H1 (cell line): ENCODE data around the gene MYO16. TPM values are rescaled to one million over a fixed set of nuclear protein-coding genes. Genes with fewer than 3 reads are reported as not detected.
A peak's percentile ranks its signal among the peaks of the same experiment; 100 is the strongest.

Experiments used
- CTCF ChIA-PET: fragments of 300-600 bp; sonication (Branson Sonifier 250); formaldehyde crosslinking; loops from one replicate; lab custom pipeline; 2021; ENCODE audit not compliant: partially characterized antibody; lab: Charles Lee
- POLR2A ChIA-PET: fragments of 300-600 bp; sonication (Branson Sonifier 250); formaldehyde crosslinking; loops from one replicate; lab custom pipeline; 2021; ENCODE audit warnings: inconsistent platforms; ENCODE audit not compliant: partially characterized antibody; lab: Charles Lee
- DNase-seq, 2 experiments: peaks; one replicate each; pipeline versions ENCODE4 v3.0.0 to v3.0.0-alpha.2; 2010 to 2022; ENCODE audit warnings: low spot score in 2 of 2, low read depth in 1 of 2, mixed read lengths in 1 of 2
- FAIRE-seq: peaks from 2 replicates; lab custom pipeline; 2011; peaks lifted over from hg19 to GRCh38; lab: Jason Lieb, UNC
- H2AFZ ChIP-seq: 2 replicates; pipeline ENCODE4 v1.8.1; 2012; ENCODE audit warnings: low read length, inconsistent platforms
- H2AK5ac ChIP-seq: 2 replicates; pipeline ENCODE4 v1.6.1; 2013; ENCODE audit warnings: low read depth, low read length
- H2BK120ac ChIP-seq: replicated peaks from 2 replicates; pipeline ENCODE3; 2013; ENCODE audit warnings: low read depth, low read length, inconsistent platforms
- H2BK12ac ChIP-seq: 2 replicates; pipeline ENCODE4 v1.6.1; 2013; ENCODE audit warnings: low read depth, low read length
- H2BK15ac ChIP-seq: 2 replicates; pipeline ENCODE4 v1.6.1; 2013; ENCODE audit warnings: low read length
- H2BK20ac ChIP-seq: 2 replicates; pipeline ENCODE4 v1.6.1; 2013; ENCODE audit warnings: low read length
- H2BK5ac ChIP-seq: 2 replicates; pipeline ENCODE4 v1.6.1; 2013; ENCODE audit warnings: low read depth, low read length
- H3K14ac ChIP-seq: 2 replicates; pipeline ENCODE4 v1.6.1; 2013; ENCODE audit warnings: inconsistent platforms; ENCODE audit not compliant: insufficient read length
- H3K18ac ChIP-seq: 2 replicates; pipeline ENCODE4 v1.6.1; 2013; ENCODE audit warnings: low read length; ENCODE audit errors: extremely low read depth
- H3K23ac ChIP-seq: 2 replicates; pipeline ENCODE4 v1.6.1; 2013; ENCODE audit warnings: inconsistent platforms; ENCODE audit not compliant: insufficient read length
- H3K23me2 ChIP-seq: 2 replicates; pipeline ENCODE4 v1.6.1; 2013; ENCODE audit warnings: low read depth, low read length
- H3K27ac ChIP-seq: 2 replicates; pipeline ENCODE4 v1.6.1; 2011; ENCODE audit warnings: low read depth, low read length, inconsistent platforms
- H3K27me3 ChIP-seq, 4 experiments: replicated peaks in 1 of 4; 1 replicate in 1 of 4; 2 replicates in 3 of 4; pipeline versions ENCODE4 v1.6.1 to v1.8.1; 2011 to 2013; ENCODE audit warnings: low read length in 3 of 4, mild to moderate bottlenecking in 3 of 4, inconsistent platforms in 2 of 4, mixed read lengths in 2 of 4, moderate library complexity in 1 of 4; ENCODE audit not compliant: control insufficient read depth in 3 of 4, insufficient read depth in 3 of 4; ENCODE audit errors: extremely low read depth in 1 of 4
- H3K36me3 ChIP-seq, 4 experiments: 2 replicates each; pipeline versions ENCODE4 v1.6.1 to v1.8.1; 2011 to 2013; ENCODE audit warnings: mild to moderate bottlenecking in 4 of 4, low read length in 3 of 4, moderate library complexity in 2 of 4, control low read depth in 1 of 4, inconsistent platforms in 1 of 4; ENCODE audit not compliant: insufficient read depth in 4 of 4, control insufficient read depth in 2 of 4
- H3K4ac ChIP-seq: replicated peaks from 2 replicates; pipeline ENCODE3; 2013; ENCODE audit warnings: low read length, low read depth, mixed read lengths, inconsistent platforms; ENCODE audit not compliant: insufficient read length
- H3K4me1 ChIP-seq, 4 experiments: replicated peaks in 1 of 4; 1 replicate in 1 of 4; 2 replicates in 3 of 4; pipeline versions ENCODE4 v1.6.1 to v1.8.1; 2011 to 2013; ENCODE audit warnings: low read length in 3 of 4, inconsistent platforms in 2 of 4, mixed read lengths in 1 of 4; ENCODE audit not compliant: insufficient read depth in 4 of 4, control insufficient read depth in 3 of 4
- H3K4me2 ChIP-seq, 2 experiments: 2 replicates each; pipeline versions ENCODE4 v1.6.1 to v1.8.1; 2011 to 2013; ENCODE audit warnings: low read depth in 2 of 2, low read length in 2 of 2, control low read depth in 1 of 2, inconsistent platforms in 1 of 2, mild to moderate bottlenecking in 1 of 2; ENCODE audit not compliant: insufficient read depth in 1 of 2
- H3K4me3 ChIP-seq, 4 experiments: fragments of 200-600, 300-600 bp in 1 of 4; sonication (generic), shearing (Covaris generic), sonication (Bioruptor Twin) in 1 of 4; 2 replicates each; pipeline versions ENCODE4 v1.5.1 to v1.8.1; 2011 to 2016; ENCODE audit warnings: low read length in 4 of 4, low read depth in 3 of 4, control low read depth in 2 of 4, inconsistent platforms in 2 of 4, mild to moderate bottlenecking in 2 of 4, mixed read lengths in 1 of 4, moderate library complexity in 1 of 4; ENCODE audit not compliant: insufficient read depth in 2 of 4; ENCODE audit errors: extremely low read depth in 1 of 4
- H3K56ac ChIP-seq: replicated peaks from 2 replicates; pipeline ENCODE3; 2013; ENCODE audit warnings: low read depth, mild to moderate bottlenecking, mixed read lengths, low read length, inconsistent platforms; ENCODE audit not compliant: insufficient read length
- H3K79me1 ChIP-seq: 2 replicates; pipeline ENCODE4 v1.6.1; 2013; ENCODE audit warnings: low read depth, low read length, control low read depth
- H3K79me2 ChIP-seq, 2 experiments: 2 replicates each; pipeline versions ENCODE4 v1.6.1 to v1.8.1; 2012 to 2013; ENCODE audit warnings: low read length in 2 of 2, mild to moderate bottlenecking in 2 of 2, inconsistent platforms in 1 of 2; ENCODE audit not compliant: insufficient read depth in 2 of 2, control insufficient read depth in 1 of 2
- H3K9ac ChIP-seq, 4 experiments: replicated peaks in 1 of 4; 1 replicate in 1 of 4; 2 replicates in 3 of 4; pipeline versions ENCODE4 v1.6.1 to v1.8.1; 2011 to 2013; ENCODE audit warnings: low read depth in 3 of 4, low read length in 3 of 4, control low read depth in 2 of 4, mild to moderate bottlenecking in 2 of 4, moderate library complexity in 2 of 4, inconsistent platforms in 1 of 4; ENCODE audit errors: extremely low read depth in 1 of 4
- H3K9me3 ChIP-seq, 2 experiments: 2 replicates each; pipeline versions ENCODE4 v1.6.1 to v1.8.1; 2012 to 2013; ENCODE audit warnings: mild to moderate bottlenecking in 2 of 2, moderate library complexity in 2 of 2, control low read depth in 1 of 2, inconsistent platforms in 1 of 2, low read depth in 1 of 2, low read length in 1 of 2, mixed read lengths in 1 of 2; ENCODE audit not compliant: insufficient read depth in 2 of 2
- H4K20me1 ChIP-seq, 2 experiments: replicated peaks in 1 of 2; 2 replicates each; pipeline versions ENCODE3 to v1.8.1; 2011 to 2013; ENCODE audit warnings: inconsistent platforms in 2 of 2, low read length in 2 of 2, mild to moderate bottlenecking in 1 of 2; ENCODE audit not compliant: insufficient read depth in 2 of 2, control insufficient read depth in 1 of 2
- H4K5ac ChIP-seq: 2 replicates; pipeline ENCODE4 v1.6.1; 2013; ENCODE audit warnings: low read length, low read depth, mixed read lengths, inconsistent platforms; ENCODE audit not compliant: insufficient read length
- H4K8ac ChIP-seq: 2 replicates; pipeline ENCODE4 v1.8.0; 2013; ENCODE audit warnings: mild to moderate bottlenecking, moderate library complexity, low read length, inconsistent platforms; ENCODE audit not compliant: insufficient read depth; ENCODE audit errors: extremely low read depth
- H4K91ac ChIP-seq: replicated peaks from 2 replicates; pipeline ENCODE3; 2013; ENCODE audit warnings: low read length, mixed read lengths, inconsistent platforms; ENCODE audit not compliant: insufficient read length
- BCL11A ChIP-seq, 2 experiments: IDR thresholded peaks; one replicate each; pipeline ENCODE4 v1.6.1; 2011; ENCODE audit warnings: low read depth in 2 of 2, low read length in 2 of 2, mild to moderate bottlenecking in 2 of 2
- CEBPB ChIP-seq: IDR thresholded peaks from 2 replicates; pipeline ENCODE4 v1.6.1; 2012; ENCODE audit warnings: low read depth, low read length
- NRF1 ChIP-seq: IDR thresholded peaks from 2 replicates; pipeline ENCODE4 v1.6.1; 2011; ENCODE audit warnings: mild to moderate bottlenecking, low read depth, low read length, improper control_type of control experiment
- RXRA ChIP-seq: IDR thresholded peaks from 2 replicates; pipeline ENCODE4 v1.6.1; 2011; ENCODE audit warnings: low read depth, mild to moderate bottlenecking, low read length, moderate library complexity; ENCODE audit not compliant: insufficient read depth
- SIN3A ChIP-seq, 2 experiments: IDR thresholded peaks in 1 of 2; conservative IDR thresholded peaks in 1 of 2; 2 replicates each; pipeline ENCODE4 v1.6.1; 2011 to 2012; ENCODE audit warnings: low read length in 2 of 2, improper control_type of control experiment in 1 of 2, low read depth in 1 of 2, mild to moderate bottlenecking in 1 of 2
- SIRT6 ChIP-seq: IDR thresholded peaks from one replicate; pipeline ENCODE4 v1.7.1; 2012; ENCODE audit warnings: low read length, inconsistent platforms
- SP4 ChIP-seq: IDR thresholded peaks from 2 replicates; pipeline ENCODE4 v1.6.1; 2012; ENCODE audit warnings: low read length, inconsistent platforms
- SUZ12 ChIP-seq: fragments of 200-600 bp; sonication (generic); IDR thresholded peaks from 2 replicates; pipeline ENCODE4 v1.6.1; 2012; ENCODE audit warnings: mild to moderate bottlenecking, inconsistent platforms, low read length, moderate library complexity, mixed read lengths
- TCF12 ChIP-seq: IDR thresholded peaks from 2 replicates; pipeline ENCODE4 v1.6.1; 2011; ENCODE audit warnings: low read depth, mild to moderate bottlenecking, low read length
- USF2 ChIP-seq: IDR thresholded peaks from 2 replicates; pipeline ENCODE4 v1.6.1; 2011; ENCODE audit warnings: low read length, improper control_type of control experiment
- WGBS, 2 experiments: shearing (Covaris generic) in 1 of 2; methylation state at CpG; one replicate each; pipeline versions ENCODE4 v1.1.6 to v1.1.7; 2013 to 2015; ENCODE audit warnings: low lambda C conversion rate in 2 of 2, mixed read lengths in 2 of 2, inconsistent platforms in 1 of 2, low coverage in 1 of 2, missing lambda C conversion rate in 1 of 2; ENCODE audit not compliant: insufficient replicate concordance in 2 of 2, insufficient coverage in 1 of 2, insufficient read length in 1 of 2; ENCODE audit errors: extremely low coverage in 1 of 2, missing lambda C conversion rate in 1 of 2; 5-methylcytosine and 5-hydroxymethylcytosine counted together
- polyA plus RNA-seq, 7 experiments: library from polyadenylated mRNA; depleted of rRNA in 3 of 7; stranded (reverse) in 5 of 7; unstranded in 2 of 7; fragments of >200 nt in 5 of 7; fragments of 200-250 nt in 2 of 7; gene quantifications; 1 replicate in 5 of 7; 2 replicates in 1 of 7; 4 replicates in 1 of 7; pipeline versions ENCODE4 v1.2.1 to v1.2.3, GENCODE V29; 2011 to 2013; ENCODE audit warnings: missing spikeins in 2 of 7, mixed read lengths in 2 of 7
- total RNA-seq: library from RNA; stranded (reverse); fragmentation: NEBNext Ultra II Directional; extraction: Animal tissue kit (Norgen Biotek cat#: 25700); gene quantifications from 2 replicates; pipeline ENCODE4 v1.2.1, GENCODE V29; 2021

MYO16 gene
- total and polyA plus RNA-seq, 2 of the 8 experiments (the other 6 are each of a cell fraction or from before 2014, with no cell fraction given) = 0.02 to 0.22 TPM

- no peak overlapping the region for H2BK15ac ChIP-seq
- no peak overlapping the region for H4K5ac ChIP-seq
- no peak overlapping the region for H2AFZ ChIP-seq
- 88% methylated on average over 8 of the region's 8 CpGs; no CpG with 5 or more reads in 1 of the 2 experiments for WGBS, 2 experiments
- H3K9ac ChIP-seq = no peak overlapping the region
- no peak overlapping the region for H4K91ac ChIP-seq
- no peaks in the 10 kb centered on the region for H3K79me2 ChIP-seq
- no peak overlapping the region for H3K4ac ChIP-seq
- H4K8ac ChIP-seq = no peak overlapping the region
- peaks cover 9 to 12% of the 10 kb centered on the region in 2 experiments for H3K9me3 ChIP-seq
- H3K4me3 ChIP-seq = no peak overlapping the region
- no peaks in the 10 kb centered on the region for H3K36me3 ChIP-seq
- no peak overlapping the region for H2BK120ac ChIP-seq
- no peak overlapping the region for H2BK20ac ChIP-seq
- H2BK12ac ChIP-seq = no peak overlapping the region
- H3K79me1 ChIP-seq = no peaks in the 10 kb centered on the region
- H3K23ac ChIP-seq = no peak overlapping the region
- ChIA-PET CTCF (interaction anchor here (0.6 to 4.8 kb wide), 12 partner anchors 9 to 674 kb away, joined by 3 to 28 read pairs (median 4); no protein-coding TSS in a partner anchor), POLR2A (no interaction called here)
- H3K27me3 ChIP-seq = no peaks in the 10 kb centered on the region
- TF ChIP-seq SP4 (no peak), RXRA (no peak), NRF1 (no peak), SIRT6 (no peak), CEBPB (no peak), BCL11A (IDR thresholded peaks at IDR 0.05; ENCODE audit: low read depth in 2 of 2, low read length in 2 of 2) (no peak), USF2 (no peak), SIN3A (conservative IDR thresholded peaks at IDR 0.05 in 1 of 2, IDR thresholded peaks at IDR 0.05 in 1 of 2; ENCODE audit: low read depth in 1 of 2, low read length in 2 of 2) (no peak), SUZ12 (no peak), TCF12 (no peak)
- no peak overlapping the region for H2AK5ac ChIP-seq
- no peak overlapping the region for H3K27ac ChIP-seq
- H3K56ac ChIP-seq = peak overlapping the region; percentile 11
- no peak overlapping the region for H3K18ac ChIP-seq
- H3K14ac ChIP-seq = no peak overlapping the region
- DNase-seq (no peak), FAIRE-seq (no peak)
- H4K20me1 ChIP-seq = peaks cover 0 to 2% of the 10 kb centered on the region in 2 experiments
- no peaks in the 10 kb centered on the region for H3K4me1 ChIP-seq
- no peaks in the 10 kb centered on the region; the same call in 1 of the 2 replicates for H3K23me2 ChIP-seq
- H2BK5ac ChIP-seq = no peak overlapping the region
- no peak overlapping the region for H3K4me2 ChIP-seq
Observed at GRCh38 chr13:108897955-108898354, 268.5 kb downstream of the MYO16 start.
